ENCODE data around the gene GPR161. TPM values are rescaled to one million over a fixed set of nuclear protein-coding genes. Genes with fewer than 3 reads are reported as not detected.

Gene GPR161
- polyA plus RNA-seq, 1 experiment = 20.4 TPM

- H3K4me3 ChIP-seq (ENCODE audit: low read depth, low read length) = no peak overlapping the region
- TF ChIP-seq CTCF (IDR thresholded peaks at IDR 0.05; ENCODE audit: insufficient read depth, low read depth, low read length) = no peak
- ChIA-PET CTCF (interaction anchor here (1.6 kb wide), 1 partner anchor 15 kb away, joined by 3 read pairs; no protein-coding TSS in a partner anchor), POLR2A (no interaction called here)
- no peaks in the 10 kb centered on the region; the same call in 1 of the 2 replicates for H3K36me3 ChIP-seq (ENCODE audit: control insufficient read depth, insufficient read depth, low read length)
- H3K27me3 ChIP-seq (ENCODE audit: control insufficient read depth, insufficient read depth, low read length) = no peaks in the 10 kb centered on the region
- DNase-seq (ENCODE audit: low read depth) = no peak
Measured at GRCh38 chr1:168119750-168120149, 17.0 kb downstream of the GPR161 start.

GRCh38 chr1:168116327-168116799 is 20.4 kb downstream of the GPR161 start:
- no peaks in the 10 kb centered on the region for H3K36me3 ChIP-seq (ENCODE audit: control insufficient read depth, insufficient read depth, low read length)

GRCh38 chr1:168114845-168115244 is 21.9 kb downstream of the GPR161 start:
- no peak for TF ChIP-seq CTCF (IDR thresholded peaks at IDR 0.05; ENCODE audit: insufficient read depth, low read depth, low read length)
- ChIA-PET POLR2A (no interaction called here), CTCF (interaction anchor here (0.5 to 1.2 kb wide), 4 partner anchors 10 to 33 kb away, joined by 3 read pairs; no protein-coding TSS in a partner anchor)
- H3K4me3 ChIP-seq (ENCODE audit: low read depth, low read length) = no peak overlapping the region
- no peaks in the 10 kb centered on the region for H3K27me3 ChIP-seq (ENCODE audit: control insufficient read depth, insufficient read depth, low read length)
- 0 out of 2 replicates have a peak, but pooled peaks cover 1% of the 10 kb centered on the region for H3K36me3 ChIP-seq (ENCODE audit: control insufficient read depth, insufficient read depth, low read length)
- DNase-seq (ENCODE audit: low read depth) = no peak

More at GRCh38 chr1:168116327-168116799, 20.4 kb downstream of the GPR161 start:
- POLR2A ChIA-PET = no interaction called here
- H3K4me3 ChIP-seq (ENCODE audit: low read depth, low read length) = no peak overlapping the region
- CTCF ChIA-PET = interaction anchor here (1.0 kb wide), 1 partner anchor 12 kb away, joined by 3 read pairs; no protein-coding TSS in a partner anchor
- H3K27me3 ChIP-seq (ENCODE audit: control insufficient read depth, insufficient read depth, low read length) = no peaks in the 10 kb centered on the region
- no peak for TF ChIP-seq CTCF (IDR thresholded peaks at IDR 0.05; ENCODE audit: insufficient read depth, low read depth, low read length)
- DNase-seq (ENCODE audit: low read depth) = no peak

GRCh38 chr1:168112673-168113305 is 23.9 kb downstream of the GPR161 start:
- H3K4me3 ChIP-seq (ENCODE audit: low read depth, low read length) = no peak overlapping the region
- H3K27me3 ChIP-seq (ENCODE audit: control insufficient read depth, insufficient read depth, low read length) = no peaks in the 10 kb centered on the region
- DNase-seq (ENCODE audit: low read depth) = no peak
- 0 out of 2 replicates have a peak, but pooled peaks cover 1% of the 10 kb centered on the region for H3K36me3 ChIP-seq (ENCODE audit: control insufficient read depth, insufficient read depth, low read length)
- ChIA-PET POLR2A (no interaction called here), CTCF (interaction anchor here (0.6 to 1.1 kb wide), 2 partner anchors 25 to 27 kb away, joined by 3 read pairs; no protein-coding TSS in a partner anchor)
- TF ChIP-seq CTCF (IDR thresholded peaks at IDR 0.05; ENCODE audit: insufficient read depth, low read depth, low read length) = no peak

GRCh38 chr1:168110896-168111545 is 25.7 kb downstream of the GPR161 start:
- no peak for DNase-seq (ENCODE audit: low read depth)
- H3K36me3 ChIP-seq (ENCODE audit: control insufficient read depth, insufficient read depth, low read length) = 0 out of 2 replicates have a peak, but pooled peaks cover 1% of the 10 kb centered on the region
- no peak for TF ChIP-seq CTCF (IDR thresholded peaks at IDR 0.05; ENCODE audit: insufficient read depth, low read depth, low read length)
- CTCF ChIA-PET = no interaction called here
- H3K27me3 ChIP-seq (ENCODE audit: control insufficient read depth, insufficient read depth, low read length) = no peaks in the 10 kb centered on the region
- POLR2A ChIA-PET = no interaction called here
- H3K4me3 ChIP-seq (ENCODE audit: low read depth, low read length) = no peak overlapping the region
